Neural progenitor cell (in vitro differentiated cells): ENCODE results near the gene RASSF4. TPM values are rescaled to one million over a fixed set of nuclear protein-coding genes. Genes with fewer than 3 reads are reported as not detected.

ENCODE experiments used
- DNase-seq: peaks from one replicate; pipeline ENCODE4 v3.0.0-alpha.2; 2016; ENCODE audit warnings: low spot score
- H2AFZ ChIP-seq: fragments of 200-600 bp; sonication (generic); replicated peaks from 2 replicates; pipeline ENCODE4 v1.6.1; 2016; ENCODE audit warnings: antibody characterized with exemption
- H3F3A ChIP-seq: fragments of 200-600 bp; sonication (generic); 2 replicates; pipeline ENCODE4 v1.6.1; 2016; ENCODE audit warnings: antibody characterized with exemption, low read depth
- H3K27ac ChIP-seq: fragments of 200-600 bp; sonication (generic); 2 replicates; pipeline ENCODE4 v1.5.1; 2016; ENCODE audit warnings: mild to moderate bottlenecking
- H3K27me3 ChIP-seq: fragments of 200-600 bp; sonication (generic); 2 replicates; pipeline ENCODE4 v1.6.1; 2016; ENCODE audit warnings: mild to moderate bottlenecking, moderate library complexity
- H3K36me3 ChIP-seq: fragments of 200-600 bp; sonication (generic); 2 replicates; pipeline ENCODE4 v1.5.1; 2016
- H3K4me1 ChIP-seq: fragments of 200-600 bp; sonication (generic); 2 replicates; pipeline ENCODE4 v1.6.1; 2016; ENCODE audit warnings: mixed run types
- H3K4me2 ChIP-seq: fragments of 200-600 bp; sonication (generic); 2 replicates; pipeline ENCODE4 v1.6.1; 2016
- H3K4me3 ChIP-seq: fragments of 200-600 bp; sonication (generic); 2 replicates; pipeline ENCODE4 v1.5.1; 2016
- H3K79me2 ChIP-seq: fragments of 200-600 bp; sonication (generic); 2 replicates; pipeline ENCODE4 v1.6.1; 2016; ENCODE audit warnings: low read depth
- H3K9ac ChIP-seq: fragments of 200-600 bp; sonication (generic); 2 replicates; pipeline ENCODE4 v1.6.1; 2016
- H3K9me3 ChIP-seq: fragments of 200-600 bp; sonication (generic); 2 replicates; pipeline ENCODE4 v1.5.1; 2016; ENCODE audit warnings: low read depth
- H4K20me1 ChIP-seq: fragments of 200-600 bp; sonication (generic); 2 replicates; pipeline ENCODE4 v1.6.1; 2016; ENCODE audit warnings: low read depth
- H3K27ac Mint-ChIP-seq: 3 replicates; pipeline ENCODE4 v1.8.0; 2021; ENCODE audit warnings: mixed read lengths
- H3K27me3 Mint-ChIP-seq: 2 replicates; pipeline ENCODE4 v1.8.0; 2022; ENCODE audit warnings: low read depth, mild to moderate bottlenecking, inconsistent platforms, moderate library complexity, mixed read lengths; ENCODE audit not compliant: insufficient read depth
- H3K36me3 Mint-ChIP-seq: 3 replicates; pipeline ENCODE4 v1.8.0; 2021; ENCODE audit warnings: mixed read lengths
- H3K4me1 Mint-ChIP-seq: 3 replicates; pipeline ENCODE4 v1.8.0; 2021; ENCODE audit warnings: mixed read lengths
- H3K4me3 Mint-ChIP-seq: 3 replicates; pipeline ENCODE4 v1.8.0; 2021; ENCODE audit warnings: mild to moderate bottlenecking, moderate library complexity, mixed read lengths
- H3K9me3 Mint-ChIP-seq: 3 replicates; pipeline ENCODE4 v1.8.0; 2020; ENCODE audit warnings: mixed read lengths
- CTCF ChIP-seq: fragments of 200-600 bp; sonication (generic); IDR thresholded peaks from 2 replicates; pipeline ENCODE4 v1.5.1; 2017; ENCODE audit warnings: antibody characterized with exemption, mild to moderate bottlenecking
- EZH2 ChIP-seq: fragments of 200-600 bp; sonication (generic); IDR thresholded peaks from 2 replicates; pipeline ENCODE4 v1.6.1; 2017; ENCODE audit warnings: antibody characterized with exemption, mild to moderate bottlenecking, moderate library complexity
- EZH2phosphoT487 ChIP-seq: fragments of 200-600 bp; sonication (generic); IDR thresholded peaks from 2 replicates; pipeline ENCODE4 v1.6.1; 2017; ENCODE audit warnings: antibody characterized with exemption
- total RNA-seq: library from RNA; depleted of rRNA; stranded (reverse); fragments of >200 nt; gene quantifications from 2 replicates; pipeline ENCODE4 v1.2.3, GENCODE V29; 2015; ENCODE audit warnings: low replicate concordance

Gene RASSF4
- total RNA-seq, 1 donor from 2014 or later: 3.1 TPM

- peaks cover 10% of the 10 kb centered on the region for H3K9me3 Mint-ChIP-seq
- Histone ChIP-seq H3K9me3 (peaks cover 5% of the 10 kb centered on the region), H4K20me1 (no peaks in the 10 kb centered on the region), H3K4me3 (no peak overlapping the region), H3F3A (no peaks in the 10 kb centered on the region), H3K9ac (no peak overlapping the region), H3K79me2 (no peaks in the 10 kb centered on the region), H3K27me3 (no peaks in the 10 kb centered on the region), H3K27ac (no peak overlapping the region), H3K36me3 (no peaks in the 10 kb centered on the region), H3K4me2 (no peak overlapping the region), H2AFZ (no peak overlapping the region), H3K4me1 (no peaks in the 10 kb centered on the region)
- peak overlapping the region; percentile 50 for H3K27ac Mint-ChIP-seq
- no peaks in the 10 kb centered on the region for H3K36me3 Mint-ChIP-seq
- H3K4me3 Mint-ChIP-seq: no peak overlapping the region
- no peak for DNase-seq
- H3K4me1 Mint-ChIP-seq: peaks cover 27% of the 10 kb centered on the region
- TF ChIP-seq EZH2phosphoT487 (no peak), EZH2 (no peak), CTCF (no peak)
- H3K27me3 Mint-ChIP-seq: peaks cover 5% of the 10 kb centered on the region
Observed at GRCh38 chr10:44949127-44949802, 10.3 kb upstream of the RASSF4 start.

- H3K27me3 Mint-ChIP-seq: peaks cover 5% of the 10 kb centered on the region
- Histone ChIP-seq H3K36me3 (no peaks in the 10 kb centered on the region), H2AFZ (no peak overlapping the region), H3K27me3 (no peaks in the 10 kb centered on the region), H3K4me1 (no peaks in the 10 kb centered on the region), H3K27ac (no peak overlapping the region), H3K4me3 (no peak overlapping the region), H4K20me1 (no peaks in the 10 kb centered on the region), H3K9ac (no peak overlapping the region), H3K9me3 (no peaks in the 10 kb centered on the region), H3K4me2 (no peak overlapping the region), H3K79me2 (no peaks in the 10 kb centered on the region), H3F3A (no peaks in the 10 kb centered on the region)
- TF ChIP-seq CTCF (no peak), EZH2phosphoT487 (no peak), EZH2 (no peak)
- H3K4me1 Mint-ChIP-seq: peaks cover 27% of the 10 kb centered on the region
- no peak overlapping the region for H3K4me3 Mint-ChIP-seq
- H3K9me3 Mint-ChIP-seq: peaks cover 6% of the 10 kb centered on the region
- no peak for DNase-seq
- H3K27ac Mint-ChIP-seq: peak overlapping the region; percentile 50
- no peaks in the 10 kb centered on the region for H3K36me3 Mint-ChIP-seq
Observed at GRCh38 chr10:44949915-44950314, 9.7 kb upstream of the RASSF4 start.

GRCh38 chr10:44950326-44951225, 9.0 kb upstream of the RASSF4 start:
- Histone ChIP-seq H3K4me2 (no peak overlapping the region), H2AFZ (no peak overlapping the region), H3F3A (no peaks in the 10 kb centered on the region), H3K9me3 (no peaks in the 10 kb centered on the region), H3K79me2 (no peaks in the 10 kb centered on the region), H3K36me3 (no peaks in the 10 kb centered on the region), H3K4me3 (no peak overlapping the region), H3K4me1 (no peaks in the 10 kb centered on the region), H4K20me1 (no peaks in the 10 kb centered on the region), H3K9ac (no peak overlapping the region), H3K27ac (no peak overlapping the region), H3K27me3 (no peaks in the 10 kb centered on the region)
- Mint-ChIP-seq H3K4me1 (peaks cover 27% of the 10 kb centered on the region), H3K4me3 (no peak overlapping the region), H3K9me3 (peaks cover 3% of the 10 kb centered on the region), H3K27me3 (peaks cover 5% of the 10 kb centered on the region), H3K36me3 (no peaks in the 10 kb centered on the region), H3K27ac (no peak overlapping the region)
- TF ChIP-seq CTCF (no peak), EZH2 (no peak), EZH2phosphoT487 (no peak)
- DNase-seq: no peak
